Mucosa of stomach (tissue), 1 donor: Measurements from ENCODE around the gene LRRN2.
"Not testable (repeated sequence)": the region's sequence is repeated elsewhere in the genome, so short reads cannot be mapped to it uniquely, and the experiment has no call there.

Source experiments
- H3K27me3 ChIP-seq: one replicate; pipeline ENCODE4 v1.7.0; 2013; ENCODE audit warnings: mild to moderate bottlenecking, low read length; ENCODE audit not compliant: control insufficient read depth, insufficient read depth
- H3K36me3 ChIP-seq: one replicate; pipeline ENCODE4 v1.7.0; 2013; ENCODE audit warnings: low read length; ENCODE audit not compliant: control insufficient read depth, insufficient read depth
- H3K4me1 ChIP-seq: one replicate; pipeline ENCODE4 v1.7.0; 2013; ENCODE audit warnings: mild to moderate bottlenecking, low read length; ENCODE audit not compliant: control insufficient read depth, insufficient read depth
- H3K4me3 ChIP-seq: one replicate; pipeline ENCODE4 v1.7.0; 2013; ENCODE audit warnings: low read length
- H3K9ac ChIP-seq: one replicate; pipeline ENCODE4 v1.7.0; 2013; ENCODE audit warnings: mild to moderate bottlenecking, low read length, moderate library complexity
- H3K9me3 ChIP-seq: one replicate; pipeline ENCODE4 v1.7.0; 2013; ENCODE audit warnings: mild to moderate bottlenecking, low read length, moderate library complexity; ENCODE audit not compliant: control insufficient read depth
- donor health status: Pancreatic carcinoma.

Gene LRRN2

DNA sequence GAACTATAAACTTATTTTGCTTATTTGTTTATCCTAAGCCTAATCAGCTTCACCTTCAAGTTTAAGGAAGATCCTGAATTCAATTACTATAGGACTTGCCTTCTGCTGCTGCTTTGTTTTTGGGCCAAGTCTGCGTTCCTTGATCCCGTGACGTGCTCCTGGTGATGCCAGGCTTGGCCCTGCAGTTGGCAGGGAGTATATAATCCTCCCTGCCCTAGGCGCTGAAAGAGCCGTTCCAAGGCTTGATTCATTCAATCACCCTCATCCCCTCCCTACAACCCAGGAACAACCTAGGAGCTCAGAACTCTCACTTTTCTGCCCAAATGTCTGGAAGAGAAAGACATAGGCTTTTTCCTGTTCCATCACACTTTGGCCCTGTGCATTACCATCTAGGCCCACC lies 12.4 kb upstream of the LRRN2 start:
- Histone ChIP-seq H3K27me3 (peaks cover 2% of the 10 kb centered on the region), H3K4me3 (no peak overlapping the region), H3K4me1 (no peaks in the 10 kb centered on the region), H3K36me3 (no peaks in the 10 kb centered on the region), H3K9me3 (no peaks in the 10 kb centered on the region), H3K9ac (no peak overlapping the region)

GRCh38 chr1:204696606-204697005 lies 11.1 kb upstream of the LRRN2 start:
- Histone ChIP-seq H3K4me1 (no peaks in the 10 kb centered on the region), H3K9me3 (no peaks in the 10 kb centered on the region), H3K4me3 (no peak overlapping the region), H3K27me3 (peaks cover 2% of the 10 kb centered on the region), H3K9ac (no peak overlapping the region), H3K36me3 (no peaks in the 10 kb centered on the region)

- Histone ChIP-seq H3K9me3 (no peaks in the 10 kb centered on the region), H3K4me1 (no peaks in the 10 kb centered on the region), H3K9ac (no peak overlapping the region)
These were observed 10.2 kb upstream of the LRRN2 start for GRCh38 chr1:204695692-204696091.

GRCh38 chr1:204694145-204694544 lies 8.6 kb upstream of the LRRN2 start:
- Histone ChIP-seq H3K9me3 (no peaks in the 10 kb centered on the region), H3K27me3 (peaks cover 2% of the 10 kb centered on the region), H3K4me1 (no peaks in the 10 kb centered on the region), H3K9ac (no peak overlapping the region), H3K36me3 (no peaks in the 10 kb centered on the region), H3K4me3 (no peak overlapping the region)

More at GRCh38 chr1:204695692-204696091, 10.2 kb upstream of the LRRN2 start:
- no peaks in the 10 kb centered on the region for H3K36me3 ChIP-seq
- no peak overlapping the region for H3K4me3 ChIP-seq
- peaks cover 2% of the 10 kb centered on the region for H3K27me3 ChIP-seq

DNA sequence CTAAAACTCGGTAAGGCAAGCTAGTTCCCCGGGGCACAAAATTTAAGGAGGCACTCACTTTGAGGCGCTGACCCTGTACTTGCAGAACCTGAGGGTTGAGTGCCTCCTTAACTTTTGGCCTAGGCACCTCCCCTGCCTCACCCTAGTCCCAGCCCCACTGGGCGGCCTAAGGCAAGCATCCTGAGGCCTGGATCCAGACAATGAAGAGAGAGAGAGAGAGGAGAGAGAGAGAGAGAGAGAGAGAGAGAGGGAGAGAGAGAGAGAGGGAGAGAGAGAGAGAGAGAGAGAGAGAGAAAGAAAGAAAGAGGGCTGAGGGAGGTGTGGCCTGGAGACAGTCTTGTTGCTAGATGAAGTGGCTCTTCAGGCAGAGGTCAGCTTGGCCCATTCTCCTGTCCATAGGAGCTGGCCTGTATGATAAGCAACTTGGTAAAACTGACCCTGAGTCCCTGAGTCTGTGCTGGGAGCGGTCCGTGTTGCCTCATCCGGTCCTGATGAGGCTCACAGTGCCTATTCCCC lies 7.4 kb upstream of the LRRN2 start:
- H3K9ac ChIP-seq: no peak overlapping the region
- H3K4me3 ChIP-seq: no peak overlapping the region
- no peaks in the 10 kb centered on the region for H3K36me3 ChIP-seq
- H3K27me3 ChIP-seq: peaks cover 2% of the 10 kb centered on the region
- no peaks in the 10 kb centered on the region for H3K9me3 ChIP-seq
- H3K4me1 ChIP-seq: no peaks in the 10 kb centered on the region

DNA sequence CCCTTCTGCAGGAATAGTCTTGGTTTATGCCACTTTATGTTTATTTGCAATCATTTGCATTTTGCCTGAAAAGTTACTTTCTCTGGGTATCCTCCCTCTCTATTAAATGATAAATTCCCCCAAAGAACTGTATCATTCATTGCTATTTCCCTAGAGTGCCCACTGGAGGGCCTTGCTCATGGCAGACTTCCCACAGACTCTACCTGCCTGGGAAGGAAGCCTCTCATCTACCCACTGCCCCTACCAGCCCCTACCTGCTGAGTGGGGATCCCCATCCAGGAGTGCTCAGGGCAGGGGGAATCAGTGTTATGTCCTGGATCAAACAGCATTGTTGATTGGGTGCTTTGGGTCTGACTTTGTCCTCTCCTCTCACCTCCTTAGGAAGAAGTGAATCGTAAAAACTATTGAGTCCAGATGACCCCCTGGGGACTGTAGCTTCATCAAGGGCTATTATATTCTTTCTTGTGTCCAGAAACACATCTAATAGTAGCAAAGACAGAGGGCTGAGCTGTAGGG lies 6.8 kb upstream of the LRRN2 start:
- no peaks in the 10 kb centered on the region for H3K36me3 ChIP-seq
- no peaks in the 10 kb centered on the region for H3K4me1 ChIP-seq
- H3K27me3 ChIP-seq: peaks cover 3% of the 10 kb centered on the region
- no peaks in the 10 kb centered on the region for H3K9me3 ChIP-seq
- H3K9ac ChIP-seq: no peak overlapping the region
- H3K4me3 ChIP-seq: no peak overlapping the region

GRCh38 chr1:204691328-204691730 lies 5.8 kb upstream of the LRRN2 start:
- peaks cover 14% of the 10 kb centered on the region for H3K27me3 ChIP-seq
- H3K4me3 ChIP-seq, H3K9ac ChIP-seq, H3K36me3 ChIP-seq, H3K9me3 ChIP-seq, H3K4me1 ChIP-seq: not testable (repeated sequence)

DNA sequence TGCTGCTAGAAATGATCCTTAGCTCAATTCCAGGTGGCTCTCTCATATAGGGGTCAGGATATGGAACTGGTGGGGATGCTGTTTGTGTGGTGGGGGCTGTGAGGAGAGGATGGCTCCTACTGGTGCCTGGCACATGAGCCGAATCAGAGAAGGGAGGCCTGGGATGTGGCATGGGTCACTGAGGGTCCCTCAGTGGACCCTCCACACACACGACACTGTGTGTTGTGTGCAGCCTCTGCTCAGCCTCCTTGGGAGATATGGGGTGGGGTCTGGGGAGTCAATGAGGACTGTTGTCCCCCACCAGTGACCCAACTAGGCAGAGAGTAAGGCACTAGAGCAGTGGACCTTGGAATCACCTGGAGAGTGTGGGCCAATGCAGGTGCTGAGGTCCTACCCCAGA lies 3.2 kb upstream of the LRRN2 start:
- Histone ChIP-seq H3K9ac (no peak overlapping the region), H3K27me3 (peaks cover 39% of the 10 kb centered on the region), H3K4me3 (no peak overlapping the region), H3K4me1 (peaks cover 4% of the 10 kb centered on the region), H3K9me3 (no peaks in the 10 kb centered on the region), H3K36me3 (no peaks in the 10 kb centered on the region)

- Histone ChIP-seq H3K27me3 (peaks cover 41% of the 10 kb centered on the region), H3K9me3 (no peaks in the 10 kb centered on the region), H3K4me3 (no peak overlapping the region), H3K36me3 (no peaks in the 10 kb centered on the region), H3K9ac (no peak overlapping the region), H3K4me1 (peaks cover 4% of the 10 kb centered on the region)
These were observed 2.5 kb upstream of the LRRN2 start for GRCh38 chr1:204688007-204688406.

DNA sequence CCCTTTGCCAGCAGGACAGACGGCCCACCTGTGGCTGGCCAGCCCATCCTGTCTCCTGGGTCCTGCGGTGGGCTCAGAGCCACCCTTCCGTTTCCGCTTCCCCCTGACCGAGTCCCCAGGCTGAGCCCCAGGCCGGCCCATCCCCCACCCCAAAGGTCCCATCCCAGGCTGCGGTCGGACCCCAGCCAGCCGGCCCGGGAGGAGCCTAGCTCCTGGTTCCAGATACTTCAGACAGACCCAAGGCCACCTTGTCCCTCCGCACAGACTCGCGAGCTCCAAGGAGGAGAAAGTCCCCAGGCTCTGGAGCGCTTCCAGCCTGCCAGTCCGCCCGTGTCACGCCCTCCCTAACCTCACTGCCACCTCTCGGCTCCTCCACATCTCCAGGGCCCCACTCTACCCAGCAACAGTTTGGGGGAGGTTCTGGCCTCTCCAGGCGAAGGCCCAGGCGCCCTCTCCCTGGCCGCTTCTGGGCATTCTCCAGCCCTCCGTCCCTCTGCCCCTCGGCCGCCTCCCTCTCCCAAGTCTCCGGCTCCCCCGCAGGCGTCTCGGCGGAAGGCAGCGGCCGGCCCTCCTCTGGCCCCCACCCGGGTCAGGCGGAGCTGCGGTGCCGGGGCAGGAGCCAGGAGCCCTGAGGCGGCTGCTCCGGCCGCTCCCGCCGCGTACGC lies 835 bp downstream of the LRRN2 start:
- Histone ChIP-seq H3K27me3 (peaks cover 41% of the 10 kb centered on the region), H3K36me3 (no peaks in the 10 kb centered on the region), H3K4me1 (peaks cover 4% of the 10 kb centered on the region), H3K4me3 (no peak overlapping the region), H3K9ac (no peak overlapping the region), H3K9me3 (no peaks in the 10 kb centered on the region)

- Histone ChIP-seq H3K4me1 (peaks cover 4% of the 10 kb centered on the region), H3K9me3 (no peaks in the 10 kb centered on the region), H3K4me3 (no peak overlapping the region), H3K9ac (no peak overlapping the region), H3K27me3 (peaks cover 45% of the 10 kb centered on the region), H3K36me3 (no peaks in the 10 kb centered on the region)
These were observed 1.4 kb downstream of the LRRN2 start for GRCh38 chr1:204684206-204684570.

DNA sequence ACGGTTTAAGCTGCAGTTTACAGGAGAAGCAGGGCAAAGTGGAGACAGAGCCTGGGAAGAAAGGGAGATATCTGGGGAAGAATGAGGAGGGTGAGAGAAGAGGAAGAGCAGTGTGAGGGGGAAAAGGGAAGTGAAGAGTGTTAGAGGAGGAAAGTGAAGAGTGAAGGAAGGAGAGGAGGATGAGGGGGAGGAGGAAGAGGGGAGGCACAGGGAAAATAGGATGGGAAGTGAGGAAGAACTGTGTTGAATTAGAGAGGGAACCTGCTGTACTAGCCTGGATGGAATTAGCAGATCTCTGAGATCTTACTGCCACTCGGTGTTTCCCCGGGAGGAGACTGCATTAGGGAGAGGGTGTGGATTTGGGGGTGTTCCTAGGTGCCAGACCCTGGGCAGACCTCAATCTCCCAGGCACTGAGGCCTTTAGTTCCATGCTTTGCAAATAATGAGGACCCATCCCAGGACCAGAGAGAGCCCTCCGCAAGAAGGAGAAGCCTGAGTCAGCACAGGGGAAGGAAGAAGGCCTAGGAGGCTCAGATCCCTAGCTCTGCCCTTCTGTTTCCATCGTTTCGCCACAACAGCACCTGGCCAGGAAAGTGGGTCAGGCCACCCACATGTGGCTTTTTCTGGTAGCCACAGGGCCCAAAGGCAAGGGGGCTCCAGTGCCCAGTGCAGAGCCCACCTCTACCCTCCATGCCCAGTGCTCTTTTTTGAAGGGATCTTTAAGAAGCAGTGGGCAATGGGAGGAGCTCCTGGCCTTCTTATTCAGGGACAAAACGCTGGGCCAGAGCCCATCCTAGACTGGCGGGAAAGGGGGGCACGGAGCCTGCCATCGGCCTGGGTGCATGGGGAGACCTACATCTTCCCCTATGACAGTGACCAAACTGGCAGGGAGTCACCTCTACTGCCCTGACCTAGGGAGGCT lies 2.0 kb downstream of the LRRN2 start:
- Histone ChIP-seq H3K9me3 (no peaks in the 10 kb centered on the region), H3K4me1 (peaks cover 4% of the 10 kb centered on the region), H3K9ac (no peak overlapping the region), H3K4me3 (no peak overlapping the region), H3K27me3 (peaks cover 45% of the 10 kb centered on the region), H3K36me3 (no peaks in the 10 kb centered on the region)
